Measurements from ENCODE around the gene TSC2. TPM values are rescaled to one million over a fixed set of nuclear protein-coding genes. Genes with fewer than 3 reads are reported as not detected.

The TSC2 gene
- total RNA-seq, 1 experiment from 2014 or later, result 42.6 TPM

Other genes with a start within 250 kb of the TSC2 start
- 45.6 and 51.8 TPM in 2 replicates for gene HAGH, start 221.2 kb upstream of the TSC2 start, total RNA-seq (2014; rRNA removed; shearing (Covaris generic))
- gene FAHD1, start 220.8 kb upstream of the TSC2 start, total RNA-seq (2014; rRNA removed; shearing (Covaris generic)), result 18.2 and 26.1 TPM in 2 replicates
- 6.4 and 7.9 TPM in 2 replicates for gene MEIOB, start 175.8 kb upstream of the TSC2 start, total RNA-seq (2014; rRNA removed; shearing (Covaris generic))
- gene HS3ST6, start 129.6 kb upstream of the TSC2 start, total RNA-seq (2014; rRNA removed; shearing (Covaris generic)), result not detected in 2 replicates
- 13.2 and 16.1 TPM in 2 replicates for gene MSRB1, start 104.8 kb upstream of the TSC2 start, total RNA-seq (2014; rRNA removed; shearing (Covaris generic))
- gene RPL3L, start 93.3 kb upstream of the TSC2 start, total RNA-seq (2014; rRNA removed; shearing (Covaris generic)), result 0.44 TPM in 1 of 2 replicates, not detected in the other
- gene NDUFB10, start 88.4 kb upstream of the TSC2 start, total RNA-seq (2014; rRNA removed; shearing (Covaris generic)), result 305 and 403 TPM in 2 replicates
- gene RPS2, start 83.2 kb upstream of the TSC2 start, total RNA-seq (2014; rRNA removed; shearing (Covaris generic)), result 4,719 and 5,018 TPM in 2 replicates
- not detected in 2 replicates for gene RNF151, start 81.1 kb upstream of the TSC2 start, total RNA-seq (2014; rRNA removed; shearing (Covaris generic))
- gene TBL3, start 75.9 kb upstream of the TSC2 start, total RNA-seq (2014; rRNA removed; shearing (Covaris generic)), result 91.7 and 104 TPM in 2 replicates
- gene NOXO1, start 66.5 kb upstream of the TSC2 start, total RNA-seq (2014; rRNA removed; shearing (Covaris generic)), result 1.3 TPM in 1 of 2 replicates, not detected in the other
- 75.1 and 77.8 TPM in 2 replicates for gene GFER, start 63.8 kb upstream of the TSC2 start, total RNA-seq (2014; rRNA removed; shearing (Covaris generic))
- gene SYNGR3, start 58.0 kb upstream of the TSC2 start, total RNA-seq (2014; rRNA removed; shearing (Covaris generic)), result 38.6 and 60.0 TPM in 2 replicates
- 28.4 and 30.8 TPM in 2 replicates for gene ZNF598, start 38.2 kb upstream of the TSC2 start, total RNA-seq (2014; rRNA removed; shearing (Covaris generic))
- 2.0 and 2.3 TPM in 2 replicates for gene NPW, start 28.2 kb upstream of the TSC2 start, total RNA-seq (2014; rRNA removed; shearing (Covaris generic))
- gene NHERF2, start 21.1 kb upstream of the TSC2 start, total RNA-seq (2014; rRNA removed; shearing (Covaris generic)), result 14.0 and 17.1 TPM in 2 replicates
- 104 and 108 TPM in 2 replicates for gene NTHL1, start 151 bp upstream of the TSC2 start, total RNA-seq (2014; rRNA removed; shearing (Covaris generic))
- 45.6 and 64.4 TPM in 2 replicates for gene PKD1, start 87.9 kb downstream of the TSC2 start, total RNA-seq (2014; rRNA removed; shearing (Covaris generic))
- 9.2 and 10.7 TPM in 2 replicates for gene RAB26, start 100.6 kb downstream of the TSC2 start, total RNA-seq (2014; rRNA removed; shearing (Covaris generic))
- 147 and 153 TPM in 2 replicates for gene TRAF7, start 107.8 kb downstream of the TSC2 start, total RNA-seq (2014; rRNA removed; shearing (Covaris generic))
- 1.5 and 2.0 TPM in 2 replicates for gene CASKIN1, start 148.6 kb downstream of the TSC2 start, total RNA-seq (2014; rRNA removed; shearing (Covaris generic))
- 25.4 and 28.6 TPM in 2 replicates for gene MLST8, start 157.5 kb downstream of the TSC2 start, total RNA-seq (2014; rRNA removed; shearing (Covaris generic))
- 3.9 and 7.4 TPM in 2 replicates for gene BRICD5, start 162.9 kb downstream of the TSC2 start, total RNA-seq (2014; rRNA removed; shearing (Covaris generic))
- gene PGP, start 166.9 kb downstream of the TSC2 start, total RNA-seq (2014; rRNA removed; shearing (Covaris generic)), result 42.5 and 57.4 TPM in 2 replicates
- gene E4F1, start 175.6 kb downstream of the TSC2 start, total RNA-seq (2014; rRNA removed; shearing (Covaris generic)), result 33.4 and 36.8 TPM in 2 replicates
- gene DNASE1L2, start 188.5 kb downstream of the TSC2 start, total RNA-seq (2014; rRNA removed; shearing (Covaris generic)), result 0.48 and 0.69 TPM in 2 replicates
- gene ECI1, start 203.6 kb downstream of the TSC2 start, total RNA-seq (2014; rRNA removed; shearing (Covaris generic)), result 115 and 122 TPM in 2 replicates
- gene RNPS1, start 220.1 kb downstream of the TSC2 start, total RNA-seq (2014; rRNA removed; shearing (Covaris generic)), result 282 and 306 TPM in 2 replicates